Right lung (tissue), 5 donors: ENCODE measurements around the gene CEP70. TPM values are rescaled to one million over a fixed set of nuclear protein-coding genes. Genes with fewer than 3 reads are reported as not detected.

ENCODE experiments used
- DNase-seq, 2 donors: peaks; one replicate each; pipeline ENCODE4 v3.0.0-alpha.2; 2013
- polyA plus RNA-seq, 5 donors: library from polyadenylated mRNA; unstranded; fragments of 120-200 nt; gene quantifications; one replicate each; pipeline versions ENCODE4 v1.2.1 to v1.2.3, GENCODE V29; 2013; ENCODE audit warnings: inconsistent platforms in 1 of 5, low replicate concordance in 1 of 5; ENCODE audit not compliant: insufficient read length in 5 of 5, insufficient read depth in 1 of 5

Gene CEP70
- polyA plus RNA-seq, 5 donors, result 35.5 to 67.5 (median 61.2) TPM

- DNase-seq, result no peak
Observed at GRCh38 chr3:138472141-138472825, 121.8 kb downstream of the CEP70 start.

- no peak for DNase-seq
Observed at GRCh38 chr3:138471481-138471880, 122.6 kb downstream of the CEP70 start.

DNA sequence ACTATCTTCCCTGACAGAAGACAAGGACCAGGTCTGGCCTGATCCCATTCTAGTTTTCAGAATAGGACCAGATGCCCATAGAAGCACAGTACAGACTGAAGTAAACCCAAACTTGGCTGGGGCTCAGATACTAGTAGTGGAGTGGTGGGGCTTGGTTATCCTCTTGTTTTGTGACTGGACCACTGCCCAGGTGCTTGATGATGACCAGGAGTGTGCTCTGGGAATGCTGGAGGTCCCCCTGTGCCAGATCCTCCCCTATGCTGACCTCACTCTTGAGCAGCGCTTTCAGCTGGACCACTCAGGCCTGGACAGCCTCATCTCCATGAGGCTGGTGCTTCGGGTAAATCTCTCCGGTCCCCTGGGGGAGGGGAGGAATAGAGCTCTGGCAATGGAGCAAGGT, 123.4 kb downstream of the CEP70 start:
- no peak for DNase-seq

GRCh38 chr3:138469874-138470273, 124.2 kb downstream of the CEP70 start:
- peak; percentile 57 for DNase-seq

DNA sequence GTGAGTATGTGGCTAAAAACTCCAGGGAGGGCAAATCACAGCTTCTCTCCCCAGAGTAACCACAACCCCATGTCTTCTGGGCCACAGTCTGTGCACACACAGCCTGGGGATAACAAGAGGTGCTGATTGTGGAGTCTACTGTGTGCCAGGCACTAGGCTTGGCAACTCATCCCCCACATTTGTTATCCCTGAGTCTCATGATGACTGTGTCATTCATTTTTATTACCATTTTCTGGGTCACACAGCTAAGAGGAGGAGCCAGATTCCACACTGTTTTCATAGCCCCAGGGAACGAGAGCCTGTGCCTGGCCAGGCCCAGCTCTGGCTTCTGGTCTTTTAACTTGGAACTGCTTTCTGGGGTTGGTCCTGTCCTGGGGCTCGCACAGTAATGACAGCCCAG, 125.2 kb downstream of the CEP70 start:
- DNase-seq, result no peak

GRCh38 chr3:138468451-138468850, 125.6 kb downstream of the CEP70 start:
- DNase-seq, result no peak

GRCh38 chr3:138467931-138468330, 126.1 kb downstream of the CEP70 start:
- DNase-seq, result no peak

GRCh38 chr3:138465925-138466324, 128.1 kb downstream of the CEP70 start:
- no peak for DNase-seq

DNA sequence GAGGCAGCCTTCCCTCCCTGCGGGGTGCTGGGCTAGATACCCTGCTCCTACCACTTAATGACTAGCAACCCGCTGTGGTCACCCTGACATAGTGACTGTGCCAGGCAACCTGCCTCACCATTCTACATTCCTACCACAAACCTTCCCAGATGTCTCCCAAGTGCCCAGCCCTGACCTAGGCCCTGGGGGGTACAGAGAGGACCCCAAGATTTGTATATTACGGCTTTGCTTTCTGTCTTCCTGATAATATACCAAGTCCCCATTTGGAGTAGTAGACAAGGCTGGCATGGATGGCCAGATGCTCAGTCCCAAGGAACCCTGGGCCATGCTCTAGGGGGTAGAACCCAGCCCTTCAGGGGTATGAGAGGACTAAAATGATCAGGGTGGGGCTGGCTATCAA, 128.6 kb downstream of the CEP70 start:
- DNase-seq, result no peak

- DNase-seq, result no peak
Observed at GRCh38 chr3:138464491-138464860, 129.6 kb downstream of the CEP70 start.

DNA sequence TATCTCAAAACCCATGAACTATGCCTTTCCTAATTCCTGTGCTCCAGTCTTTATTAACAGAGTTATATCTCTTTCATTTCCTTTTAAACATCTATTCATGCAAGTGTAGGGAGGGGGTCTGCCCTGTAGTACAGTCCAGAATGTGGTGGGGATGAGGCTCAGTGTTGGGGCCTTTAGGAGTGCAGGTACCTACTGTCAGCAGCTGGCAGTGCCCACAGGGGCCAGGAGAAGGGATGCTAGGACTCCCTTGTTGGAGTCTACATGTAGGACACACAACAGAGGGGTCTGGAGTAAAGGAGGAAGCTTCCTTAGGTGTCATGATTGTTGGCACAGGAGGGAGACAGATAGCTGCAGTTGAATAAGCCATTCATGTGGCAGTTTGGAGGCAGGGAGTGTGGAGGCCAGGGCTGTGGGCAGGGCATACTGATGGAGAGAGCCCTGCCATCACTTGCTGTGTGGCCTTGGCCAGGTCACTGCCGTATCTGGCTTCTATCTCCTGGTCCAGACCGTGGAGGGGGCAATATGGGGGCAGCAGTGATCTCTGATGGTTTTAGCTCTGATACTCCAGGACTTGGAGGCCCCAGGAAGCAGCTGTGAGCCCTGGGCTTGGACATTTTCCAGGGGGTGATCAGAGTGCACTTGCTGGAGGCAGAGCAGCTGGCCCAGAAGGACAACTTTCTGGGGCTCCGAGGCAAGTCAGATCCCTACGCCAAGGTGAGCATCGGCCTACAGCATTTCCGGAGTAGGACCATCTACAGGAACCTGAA, 130.2 kb downstream of the CEP70 start:
- DNase-seq, result no peak

DNA sequence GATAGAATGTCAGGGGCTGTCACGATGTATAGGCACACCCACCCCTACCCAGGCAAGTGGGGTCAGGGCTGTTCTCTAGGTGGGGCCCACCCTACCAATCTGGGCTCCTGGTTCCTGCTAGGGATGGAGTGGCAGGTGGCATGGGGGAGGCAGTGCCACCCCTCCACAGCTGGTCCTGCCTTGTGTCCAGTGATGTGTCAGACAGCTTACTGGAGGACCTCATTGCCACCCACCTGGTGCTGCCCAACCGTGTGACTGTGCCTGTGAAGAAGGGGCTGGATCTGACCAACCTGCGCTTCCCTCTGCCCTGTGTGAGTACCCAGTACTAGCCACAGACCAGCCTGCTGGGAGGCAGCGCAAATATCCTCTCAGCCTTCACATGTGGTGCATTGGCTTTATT, 132.2 kb downstream of the CEP70 start:
- no peak for DNase-seq

DNA sequence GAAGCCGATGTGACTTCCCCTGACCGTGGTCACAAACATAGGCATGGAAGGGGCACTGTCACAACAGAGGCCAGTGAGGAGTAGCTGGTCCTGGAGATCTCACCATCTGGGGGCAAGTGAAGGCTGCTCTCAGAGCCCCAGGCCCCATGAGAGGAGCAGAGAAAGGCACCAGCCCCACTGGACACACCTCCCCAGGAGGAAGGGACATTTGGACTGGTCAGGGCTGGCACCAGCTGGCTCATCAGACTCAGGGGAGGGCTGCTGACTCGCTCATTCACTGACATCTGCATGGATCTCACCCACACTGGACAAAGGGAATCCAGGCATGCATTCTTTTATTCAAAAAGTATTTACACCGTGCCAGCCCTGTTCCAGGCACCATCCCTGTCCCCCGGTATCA, 132.8 kb downstream of the CEP70 start:
- DNase-seq, result no peak

GRCh38 chr3:138460536-138461205, 133.4 kb downstream of the CEP70 start:
- DNase-seq, result no peak

GRCh38 chr3:138459619-138460535, 134.2 kb downstream of the CEP70 start:
- DNase-seq, result no peak

- DNase-seq, result no peak
Observed at GRCh38 chr3:138458774-138459499, 135.1 kb downstream of the CEP70 start.

GRCh38 chr3:138457863-138458735, 136.0 kb downstream of the CEP70 start:
- DNase-seq, result no peak

DNA sequence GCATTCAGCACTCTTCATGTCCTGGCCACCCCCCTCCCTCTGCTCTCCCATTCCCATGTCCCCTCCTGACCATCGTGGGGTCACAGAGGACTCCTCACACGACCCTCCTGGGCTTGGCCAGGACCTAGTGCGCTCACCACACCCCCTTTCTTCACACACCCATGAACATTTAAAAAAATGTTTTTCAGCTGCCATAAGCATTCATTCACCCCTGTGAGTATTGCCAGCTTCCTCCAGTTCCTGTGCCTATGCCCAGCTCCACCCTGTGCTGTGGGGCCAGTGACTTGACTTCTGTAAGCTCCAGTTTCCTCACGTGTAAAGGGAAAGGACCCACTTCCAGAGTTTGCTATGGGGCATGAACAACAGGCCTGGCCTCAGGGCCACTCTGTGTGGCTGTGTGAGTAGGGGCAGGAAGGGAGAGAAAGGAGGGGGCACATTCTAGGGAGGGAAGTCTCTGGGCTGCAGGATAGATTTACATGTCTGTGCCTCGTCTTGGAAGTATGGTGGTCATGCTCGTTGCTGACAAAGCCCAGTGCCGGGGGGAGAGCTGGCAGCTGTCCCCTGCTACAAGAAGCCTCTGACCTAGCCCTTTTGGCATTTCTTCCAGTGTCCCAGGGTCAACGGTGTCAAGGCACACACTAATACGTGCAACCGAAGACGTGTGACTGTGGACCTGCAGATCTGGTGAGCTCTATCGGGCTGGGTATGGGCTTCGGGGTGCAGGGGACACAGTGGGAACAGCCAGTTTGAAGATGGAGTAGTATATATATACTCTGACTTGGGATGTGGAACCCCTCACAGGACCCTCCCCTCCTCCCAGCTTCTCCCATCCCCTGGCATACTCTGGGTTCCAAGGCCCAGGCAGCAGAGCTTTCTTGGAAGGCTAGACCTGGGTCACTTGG, 136.8 kb downstream of the CEP70 start:
- DNase-seq, result no peak
